ENCODE measurements around the gene NPL.

DNA sequence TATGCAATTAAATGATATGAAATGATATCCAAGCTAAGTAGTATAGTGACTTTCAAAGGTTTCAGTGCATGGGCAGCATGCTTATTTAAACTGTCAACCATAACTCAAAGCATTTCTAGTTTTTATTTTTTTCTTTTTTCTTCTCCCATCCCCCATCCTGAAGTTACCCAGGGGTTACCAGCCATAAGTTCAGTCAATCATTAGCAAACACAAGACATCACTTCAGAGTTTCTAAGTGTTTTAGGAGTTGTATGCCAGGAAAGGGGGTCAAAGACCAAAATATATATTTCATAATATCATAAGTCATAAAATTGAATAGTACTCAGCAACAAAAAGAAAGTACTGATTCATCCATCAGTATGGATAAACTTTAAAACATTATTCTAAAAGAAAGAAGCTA lies 78.3 kb downstream of the NPL start:
- TF ChIP-seq, protein P1, sequence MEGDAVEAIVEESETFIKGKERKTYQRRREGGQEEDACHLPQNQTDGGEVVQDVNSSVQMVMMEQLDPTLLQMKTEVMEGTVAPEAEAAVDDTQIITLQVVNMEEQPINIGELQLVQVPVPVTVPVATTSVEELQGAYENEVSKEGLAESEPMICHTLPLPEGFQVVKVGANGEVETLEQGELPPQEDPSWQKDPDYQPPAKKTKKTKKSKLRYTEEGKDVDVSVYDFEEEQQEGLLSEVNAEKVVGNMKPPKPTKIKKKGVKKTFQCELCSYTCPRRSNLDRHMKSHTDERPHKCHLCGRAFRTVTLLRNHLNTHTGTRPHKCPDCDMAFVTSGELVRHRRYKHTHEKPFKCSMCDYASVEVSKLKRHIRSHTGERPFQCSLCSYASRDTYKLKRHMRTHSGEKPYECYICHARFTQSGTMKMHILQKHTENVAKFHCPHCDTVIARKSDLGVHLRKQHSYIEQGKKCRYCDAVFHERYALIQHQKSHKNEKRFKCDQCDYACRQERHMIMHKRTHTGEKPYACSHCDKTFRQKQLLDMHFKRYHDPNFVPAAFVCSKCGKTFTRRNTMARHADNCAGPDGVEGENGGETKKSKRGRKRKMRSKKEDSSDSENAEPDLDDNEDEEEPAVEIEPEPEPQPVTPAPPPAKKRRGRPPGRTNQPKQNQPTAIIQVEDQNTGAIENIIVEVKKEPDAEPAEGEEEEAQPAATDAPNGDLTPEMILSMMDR (IDR thresholded peaks at IDR 0.05): no peak
- no peak for TF ChIP-seq POLR2A (IDR thresholded peaks at IDR 0.05; ENCODE audit: low read depth)
- no peak for TF ChIP-seq POLR2AphosphoS5 (IDR thresholded peaks at IDR 0.05)
